GM20000 (cell line): ENCODE results near the gene KRT74.

ENCODE experiments used
- DNase-seq: peaks from one replicate; pipeline ENCODE4 v3.0.0; 2012; ENCODE audit warnings: low spot score
- TF ChIP-seq, protein P1 (sequence below): IDR thresholded peaks from 2 replicates; pipeline ENCODE4 v1.5.1; 2012; ENCODE audit warnings: mild to moderate bottlenecking, control low read depth; ENCODE audit errors: extremely low read depth, missing control alignments

The KRT74 gene

DNA sequence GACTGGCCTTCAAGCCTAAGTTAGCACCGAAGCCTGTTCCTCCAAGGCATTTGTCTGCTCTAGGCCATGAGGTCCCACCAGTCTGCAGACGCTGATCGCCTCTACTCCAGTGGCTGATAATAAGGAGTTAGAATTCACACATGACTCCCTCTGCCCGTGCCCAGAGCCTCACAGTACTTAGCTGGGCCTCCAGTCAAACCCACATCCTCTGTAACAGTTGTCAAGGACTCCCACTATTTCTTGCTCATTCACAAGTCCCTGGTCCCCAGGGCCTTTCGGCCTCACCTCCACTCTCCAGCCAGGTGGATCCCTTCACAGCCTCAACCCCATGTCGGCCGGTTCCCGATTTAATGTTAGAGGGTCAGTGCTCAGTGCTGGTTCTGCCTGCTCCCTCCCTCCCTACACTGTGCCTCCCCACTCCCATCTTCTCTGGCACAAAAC lies 47.1 kb downstream of the KRT74 start:
- TF ChIP-seq, protein P1, sequence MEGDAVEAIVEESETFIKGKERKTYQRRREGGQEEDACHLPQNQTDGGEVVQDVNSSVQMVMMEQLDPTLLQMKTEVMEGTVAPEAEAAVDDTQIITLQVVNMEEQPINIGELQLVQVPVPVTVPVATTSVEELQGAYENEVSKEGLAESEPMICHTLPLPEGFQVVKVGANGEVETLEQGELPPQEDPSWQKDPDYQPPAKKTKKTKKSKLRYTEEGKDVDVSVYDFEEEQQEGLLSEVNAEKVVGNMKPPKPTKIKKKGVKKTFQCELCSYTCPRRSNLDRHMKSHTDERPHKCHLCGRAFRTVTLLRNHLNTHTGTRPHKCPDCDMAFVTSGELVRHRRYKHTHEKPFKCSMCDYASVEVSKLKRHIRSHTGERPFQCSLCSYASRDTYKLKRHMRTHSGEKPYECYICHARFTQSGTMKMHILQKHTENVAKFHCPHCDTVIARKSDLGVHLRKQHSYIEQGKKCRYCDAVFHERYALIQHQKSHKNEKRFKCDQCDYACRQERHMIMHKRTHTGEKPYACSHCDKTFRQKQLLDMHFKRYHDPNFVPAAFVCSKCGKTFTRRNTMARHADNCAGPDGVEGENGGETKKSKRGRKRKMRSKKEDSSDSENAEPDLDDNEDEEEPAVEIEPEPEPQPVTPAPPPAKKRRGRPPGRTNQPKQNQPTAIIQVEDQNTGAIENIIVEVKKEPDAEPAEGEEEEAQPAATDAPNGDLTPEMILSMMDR = no peak
- no peak for DNase-seq

DNA sequence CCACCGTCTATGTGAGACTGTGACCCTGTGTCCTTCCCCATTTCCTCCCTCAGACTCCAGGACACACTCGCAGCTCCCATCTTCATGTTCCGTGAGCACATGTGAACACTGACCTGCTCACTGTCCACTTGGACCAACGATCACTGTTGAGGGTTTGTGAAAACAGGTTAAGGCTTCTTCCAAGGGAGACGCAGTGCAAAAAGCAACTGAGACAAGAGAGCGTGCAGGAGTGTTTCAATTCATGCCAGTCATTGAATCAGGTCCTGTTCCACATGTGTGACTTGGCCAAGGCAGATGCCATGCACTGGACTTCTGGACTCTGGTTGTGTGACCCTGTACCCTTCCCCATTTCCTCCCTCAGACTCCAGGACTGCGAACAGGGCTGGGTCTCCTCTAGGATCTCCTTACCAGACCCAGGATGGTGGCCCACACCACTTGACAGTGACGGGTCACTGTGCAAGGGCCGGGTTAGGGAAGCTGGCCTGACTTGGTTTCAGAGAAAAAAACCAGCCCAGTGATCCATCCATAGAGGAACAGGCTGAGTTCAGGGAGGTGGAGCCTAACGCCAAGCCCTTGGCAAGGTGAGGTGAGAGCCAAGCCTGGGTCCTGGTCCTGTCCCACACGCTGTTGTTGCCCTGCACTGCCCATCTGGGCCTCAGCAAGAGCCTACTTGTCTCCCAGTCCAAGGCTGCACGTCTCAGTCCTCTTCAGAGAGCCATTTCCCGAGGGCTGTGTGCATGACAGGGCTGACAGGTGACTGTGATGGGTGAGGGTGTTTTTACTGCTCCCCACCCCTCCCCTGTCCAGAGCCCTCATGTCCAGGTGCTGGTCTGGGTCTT lies 47.8 kb downstream of the KRT74 start:
- TF ChIP-seq, protein P1 = no peak
- DNase-seq = no peak

DNA sequence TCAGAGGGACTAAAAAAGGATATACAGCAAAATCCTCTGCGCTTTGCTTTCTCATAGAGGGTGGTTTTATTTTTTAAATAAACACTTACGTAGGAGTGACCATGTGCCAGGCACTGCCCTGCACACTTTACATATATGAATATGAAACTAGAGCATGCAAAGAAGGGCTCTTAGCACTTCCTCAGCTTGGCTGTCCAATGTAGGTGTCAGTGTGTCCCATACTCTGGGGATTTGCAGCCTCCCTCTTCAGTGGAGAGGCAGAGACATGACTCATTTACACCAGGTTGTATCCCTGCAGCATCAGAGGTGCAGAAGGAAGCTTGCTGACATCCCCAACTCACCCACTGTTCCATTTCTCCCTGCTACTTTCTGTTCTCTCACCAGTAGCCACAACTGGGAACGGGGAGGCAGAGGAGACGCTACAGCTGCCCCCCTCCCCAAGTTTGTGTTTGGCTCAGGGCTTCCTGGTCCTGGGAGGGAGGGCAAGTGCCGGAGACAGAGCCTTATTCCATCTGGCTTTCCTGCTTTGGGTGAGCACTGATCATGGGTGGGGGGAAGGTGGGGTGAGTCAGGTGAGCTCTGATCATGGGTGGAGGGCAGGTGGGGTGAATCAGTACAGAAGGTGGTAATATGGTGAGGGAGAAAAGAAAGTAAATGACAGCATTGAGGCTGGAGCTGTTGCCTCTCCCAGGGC lies 48.6 kb downstream of the KRT74 start:
- DNase-seq = no peak
- TF ChIP-seq, protein P1 = no peak

DNA sequence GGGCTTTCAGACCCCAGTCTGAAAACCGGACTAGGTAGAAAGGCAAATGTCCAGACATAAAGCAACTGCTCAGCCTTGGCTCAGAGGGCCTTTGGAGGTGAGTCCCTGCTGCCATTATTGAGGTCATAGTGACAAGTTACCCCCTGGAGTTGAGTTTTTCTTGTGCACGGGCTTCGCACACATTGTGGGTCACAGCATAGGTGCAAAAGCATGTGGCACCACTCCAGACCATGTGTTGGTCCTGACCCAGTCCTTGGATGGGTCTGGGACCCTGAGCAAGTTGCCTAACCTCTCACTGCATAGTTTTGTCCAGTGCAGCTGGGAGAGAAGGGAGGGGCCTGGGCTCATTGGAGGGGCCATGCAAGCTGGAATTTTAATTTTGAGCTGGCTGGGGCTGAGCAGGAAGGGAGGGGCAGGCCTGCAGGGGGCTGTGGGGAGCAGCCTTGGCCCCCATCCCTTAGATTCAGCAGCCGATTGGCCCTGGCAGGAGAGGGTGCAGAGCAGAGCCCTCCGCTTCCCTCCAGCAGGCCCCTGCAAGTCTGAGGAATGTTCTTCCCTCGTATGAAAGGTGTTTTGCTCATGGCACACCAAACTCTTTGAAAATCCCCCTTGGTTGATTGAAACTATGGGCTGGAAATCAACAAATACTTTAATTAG lies 49.3 kb downstream of the KRT74 start:
- no peak for DNase-seq
- TF ChIP-seq, protein P1 = no peak

DNA sequence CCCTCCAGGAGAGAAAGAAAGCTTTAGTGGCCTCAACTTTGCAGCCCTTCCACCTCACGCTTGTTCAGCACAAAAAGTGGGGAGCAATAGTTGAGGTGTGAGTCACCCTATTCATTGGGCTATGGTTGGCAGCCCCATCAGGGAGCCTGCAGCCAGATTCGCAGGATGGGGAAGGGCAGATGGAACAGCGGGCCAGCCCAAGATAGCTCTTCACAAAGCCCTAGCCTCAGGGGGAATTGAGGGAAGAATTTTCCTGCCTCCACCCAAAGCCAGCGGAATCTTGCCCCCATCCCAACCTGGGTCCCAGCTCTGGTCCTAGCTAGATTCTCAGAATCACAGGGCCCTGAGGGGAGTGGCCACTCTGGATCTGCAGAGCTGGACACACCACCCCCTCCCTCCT lies 49.8 kb downstream of the KRT74 start:
- TF ChIP-seq, protein P1 = no peak
- no peak for DNase-seq

DNA sequence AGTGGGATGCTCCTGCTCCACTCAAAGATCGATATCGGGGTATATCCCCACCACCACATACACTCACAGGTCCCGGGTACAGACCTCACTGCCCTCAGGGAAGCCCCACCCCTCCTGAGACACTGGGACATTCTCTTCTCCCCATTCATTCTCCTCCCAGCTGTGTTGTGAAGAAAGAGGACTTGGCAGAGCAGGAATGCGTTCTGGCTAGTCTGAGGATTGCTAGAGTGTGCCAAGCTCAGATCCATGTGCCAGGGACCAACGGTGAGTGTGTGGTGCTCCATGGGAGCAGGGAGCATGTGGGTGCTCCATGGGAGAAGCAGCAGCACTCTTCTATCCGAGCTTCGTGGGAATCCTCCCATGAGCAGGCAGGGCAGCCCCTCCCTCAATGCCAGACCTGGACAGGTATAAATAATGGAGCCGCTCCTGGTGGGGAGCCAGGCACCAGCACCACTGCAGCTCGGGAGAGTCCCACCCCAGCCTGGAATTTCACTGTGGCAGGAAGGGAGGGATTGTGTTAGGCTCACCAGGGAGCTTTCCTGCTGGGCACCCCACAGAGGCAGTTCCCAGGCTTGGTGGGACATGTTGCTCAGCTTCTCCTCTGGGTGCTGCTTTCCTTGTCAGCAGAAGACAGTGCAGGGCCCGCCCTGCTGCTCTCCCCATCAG lies 51.2 kb downstream of the KRT74 start:
- TF ChIP-seq, protein P1 = no peak
- DNase-seq = no peak
